NCI-H146 (cell line): ENCODE measurements around the gene ING4.

Experiments used
- DNase-seq: peaks from one replicate; lab custom pipeline; 2025; lab: John Stamatoyannopoulos, UW

Gene ING4

GRCh38 chr12:6635856-6636531 is 26.9 kb downstream of the ING4 start, which contains the start of gene LPAR5:
Gene LPAR5, minus strand, starts transcription at chr12:6635959. Its CDS starts 14,711 bp downstream, at chr12:6621248.
- DNase-seq, result no peak

DNA sequence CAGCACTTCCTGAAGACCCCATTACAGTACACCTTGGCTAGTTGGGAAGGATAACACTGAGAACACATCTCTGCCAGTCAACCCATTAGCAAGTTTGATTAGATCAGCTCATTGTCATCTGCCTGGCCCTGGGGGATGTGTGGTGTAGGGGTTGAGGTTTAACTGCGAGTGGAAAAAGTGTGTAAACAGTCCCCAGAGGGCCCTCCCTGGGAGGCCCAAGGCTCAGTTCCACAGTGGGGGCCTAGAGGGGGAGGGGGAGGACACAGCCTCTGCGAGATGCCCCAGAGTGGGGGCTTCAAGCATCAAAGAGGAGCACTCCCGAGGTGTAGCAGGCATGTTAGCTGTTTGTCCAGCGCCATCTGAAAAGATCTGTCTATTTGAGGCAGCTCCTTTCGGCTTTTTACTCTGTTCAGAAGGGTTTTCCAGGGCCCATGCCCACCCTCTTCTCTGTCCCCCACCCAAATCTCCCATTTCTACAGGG is 27.5 kb downstream of the ING4 start:
- peak; percentile 28 for DNase-seq

DNA sequence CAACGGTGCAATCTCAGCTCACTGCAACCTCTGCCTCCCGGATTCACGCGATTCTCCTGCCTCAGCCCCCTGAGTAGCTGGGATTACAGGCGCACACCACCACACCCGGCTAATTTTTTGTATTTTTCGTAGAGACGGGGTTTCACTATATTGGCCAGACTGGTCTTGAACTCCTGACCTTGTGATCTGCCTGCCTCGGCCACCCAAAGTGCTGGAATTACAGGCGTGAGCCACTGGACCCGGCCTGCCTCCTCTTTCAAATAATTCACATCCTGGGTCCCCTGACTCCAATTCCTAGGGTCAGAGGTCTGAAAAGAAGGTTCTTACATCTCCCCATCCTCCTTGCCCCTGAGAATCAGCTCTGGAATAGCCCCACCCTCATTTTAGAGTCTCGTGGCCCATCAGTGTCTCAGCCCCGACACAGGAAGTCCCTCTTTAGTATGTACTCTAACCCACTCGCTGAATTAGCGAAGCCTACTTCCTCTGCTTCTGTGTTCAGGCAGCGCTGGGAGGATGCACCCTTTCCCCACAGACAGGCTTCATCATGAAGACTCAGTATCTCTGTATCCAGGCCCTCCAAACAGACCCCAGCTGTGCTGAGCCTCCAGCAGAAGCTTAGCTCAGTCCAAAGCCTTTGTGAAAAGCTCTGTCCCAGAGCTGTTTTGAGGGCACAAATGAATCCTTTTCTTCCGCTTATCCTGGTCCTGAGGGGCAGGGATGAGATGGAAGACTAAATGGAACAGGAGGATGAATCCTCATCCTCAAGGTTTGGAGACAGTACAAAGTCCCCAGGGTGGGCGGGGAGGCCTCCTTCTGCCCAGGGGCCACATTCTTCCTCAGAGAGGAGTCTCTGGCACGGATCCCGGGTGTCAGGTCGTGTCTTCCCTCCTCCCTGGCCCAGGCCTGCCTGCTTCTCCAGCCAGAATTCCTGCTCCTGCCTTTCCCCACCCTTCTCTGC is 30.6 kb downstream of the ING4 start:
- no peak for DNase-seq

DNA sequence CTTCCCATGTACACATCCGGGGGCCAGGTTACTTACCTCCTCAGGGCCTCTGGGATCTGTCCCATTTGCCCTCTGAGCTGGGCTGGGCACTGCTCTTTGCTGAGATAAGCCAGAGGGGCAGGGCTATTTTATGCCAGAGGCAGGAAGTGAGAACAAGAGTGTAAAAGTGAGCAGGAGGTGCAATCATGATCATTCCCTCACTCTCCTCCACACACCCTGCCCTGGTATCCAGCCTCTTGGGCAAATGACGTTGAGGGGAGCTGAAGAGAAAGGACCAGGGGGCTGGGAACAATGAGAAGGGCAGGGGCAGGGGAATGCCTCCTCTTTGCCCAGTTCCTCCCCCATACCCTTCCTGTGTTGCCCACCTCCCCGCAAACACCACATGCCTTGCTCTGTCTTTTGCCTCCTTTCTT is 31.4 kb downstream of the ING4 start:
- no peak for DNase-seq

DNA sequence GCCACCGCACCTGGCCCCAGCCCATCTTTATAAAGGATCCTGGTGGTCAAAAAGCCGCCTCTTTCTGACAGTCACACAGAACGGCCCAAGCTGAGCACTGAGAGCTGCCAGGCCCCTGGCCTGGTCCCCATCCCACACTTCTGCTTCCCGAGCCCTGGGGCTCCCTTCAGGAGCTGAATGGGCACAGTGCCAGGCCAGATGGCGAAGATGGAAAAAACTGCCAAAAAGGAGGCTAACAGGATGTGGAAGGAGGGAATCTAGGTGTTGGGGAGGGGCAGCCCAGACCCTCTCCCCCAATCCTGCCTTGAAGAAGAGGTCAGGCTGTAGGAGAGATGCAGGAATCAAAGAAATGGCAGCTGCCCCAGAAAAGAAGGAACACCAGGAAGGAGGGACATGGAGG is 32.2 kb downstream of the ING4 start:
- no peak for DNase-seq

- DNase-seq, result peak; percentile 85
Measured at GRCh38 chr12:6627616-6628015, 35.3 kb downstream of the ING4 start.

DNA sequence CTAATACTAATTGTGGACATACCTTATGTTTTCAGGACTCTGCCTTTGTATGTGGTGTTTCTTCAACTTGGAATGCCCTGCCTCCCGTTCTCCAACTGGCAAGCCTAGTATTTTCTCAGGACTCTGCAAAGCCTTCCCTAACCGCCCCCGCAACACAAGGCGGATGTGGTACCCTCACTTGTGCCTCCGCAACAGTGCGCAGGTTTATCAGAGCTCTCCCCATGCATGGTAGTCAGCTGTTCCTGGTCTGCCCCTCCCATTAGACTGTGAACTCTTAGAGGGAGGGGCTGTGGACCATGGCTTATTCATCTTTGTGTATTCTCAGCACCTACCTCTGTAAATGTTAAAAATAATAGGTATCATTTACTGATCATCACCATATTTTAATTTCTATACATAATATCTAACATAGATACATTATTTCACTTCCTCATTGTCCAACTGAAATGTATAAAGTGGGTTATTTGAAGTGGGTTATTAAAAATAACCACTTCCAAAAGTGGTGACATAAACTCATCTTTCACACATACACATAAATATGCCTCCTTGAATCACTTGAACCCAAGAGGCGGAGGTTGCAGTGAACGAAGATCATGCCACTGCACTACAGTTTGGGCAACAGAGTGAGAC is 36.1 kb downstream of the ING4 start:
- DNase-seq, result peak; percentile 31

GRCh38 chr12:6620885-6621274 is 42.0 kb downstream of the ING4 start:
- DNase-seq, result no peak

DNA sequence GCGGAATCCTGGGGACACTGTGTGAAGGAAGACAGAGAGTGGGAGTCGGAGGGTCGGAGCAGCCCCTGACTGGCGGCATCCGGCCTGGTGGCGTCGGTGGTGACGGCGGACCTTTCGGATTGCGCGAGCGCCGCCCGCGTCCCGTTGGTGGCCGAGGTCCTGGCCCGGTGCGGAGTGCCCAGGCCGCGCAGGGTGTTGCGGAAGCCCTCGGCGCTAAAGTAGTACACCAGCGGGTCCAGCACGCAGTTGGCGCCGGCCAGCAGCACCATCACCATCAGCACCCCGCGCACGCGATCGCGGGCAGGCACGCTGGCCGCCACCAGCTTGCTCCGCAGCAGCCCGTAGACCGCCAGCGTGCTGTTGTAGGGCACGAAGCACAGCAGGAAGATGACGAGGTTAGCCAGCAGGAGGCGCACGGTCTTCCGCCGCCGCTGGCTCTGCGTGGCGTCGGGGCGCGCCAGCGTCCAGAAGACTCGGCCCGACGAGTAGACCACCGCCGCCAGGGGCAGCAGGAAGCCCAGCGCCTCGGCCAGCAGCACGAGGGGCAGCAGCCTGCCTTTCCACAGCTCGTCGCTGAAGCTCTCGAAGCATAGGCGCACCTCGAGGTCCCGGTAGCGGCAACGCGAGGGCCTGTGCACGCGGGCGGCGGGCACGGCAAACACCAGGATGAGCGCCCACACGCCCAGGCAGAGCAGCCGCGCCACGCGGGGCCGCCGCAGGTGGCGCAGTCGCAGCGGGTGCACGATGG is 42.6 kb downstream of the ING4 start:
- no peak for DNase-seq

- no peak for DNase-seq
Measured at GRCh38 chr12:6618483-6619225, 44.3 kb downstream of the ING4 start.

DNA sequence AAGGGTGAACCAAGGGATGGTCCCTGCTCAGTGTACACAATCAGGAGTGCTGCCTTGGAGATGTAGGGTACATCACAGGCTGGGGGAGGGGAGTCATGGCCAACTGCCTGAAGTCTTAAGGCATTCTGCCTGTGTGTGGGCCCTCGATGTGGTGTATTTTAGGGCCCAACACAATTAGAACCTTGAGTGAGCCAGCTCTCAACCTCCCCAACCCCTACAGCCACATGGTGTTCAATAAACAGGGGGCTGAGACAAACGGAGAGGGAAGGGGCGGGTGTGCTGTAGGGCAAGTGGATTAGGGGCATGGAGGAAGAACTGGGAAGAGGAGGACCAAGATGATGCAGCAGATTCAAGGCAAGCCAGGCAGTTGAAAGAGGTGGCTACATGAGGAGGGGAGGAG is 47.1 kb downstream of the ING4 start:
- DNase-seq, result no peak

DNA sequence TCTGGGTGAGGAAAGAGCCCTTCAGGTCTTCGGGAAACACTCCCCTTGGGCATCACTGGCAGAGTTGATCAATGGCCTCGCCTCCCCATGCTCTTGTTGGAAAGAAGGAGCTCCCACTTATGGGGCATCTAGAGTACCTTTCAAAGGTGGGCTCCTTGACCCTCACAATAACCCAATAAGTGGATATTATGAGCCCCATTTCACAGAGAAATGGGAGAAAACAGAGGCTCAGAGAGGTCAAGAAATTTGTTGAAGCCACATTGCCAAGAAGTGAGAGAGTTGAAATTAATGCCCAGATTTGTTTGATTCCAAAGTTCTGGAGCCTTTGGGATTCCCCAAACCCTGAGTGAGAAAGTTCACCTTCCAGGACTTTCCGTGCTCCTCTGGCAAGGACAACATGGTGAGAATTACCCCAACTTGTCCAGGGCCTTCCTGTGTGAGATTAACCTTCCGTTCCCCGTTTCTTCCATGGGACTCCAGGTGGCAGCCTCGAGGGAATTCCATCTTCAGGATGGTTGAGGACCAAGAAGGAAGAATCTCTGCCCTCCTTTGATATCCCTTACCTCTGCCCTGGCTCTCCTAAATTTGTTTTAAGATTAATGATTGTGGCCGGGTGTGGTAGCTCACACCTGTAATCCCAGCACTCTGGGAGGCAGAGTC is 48.3 kb downstream of the ING4 start:
- DNase-seq, result peak; percentile 30

DNA sequence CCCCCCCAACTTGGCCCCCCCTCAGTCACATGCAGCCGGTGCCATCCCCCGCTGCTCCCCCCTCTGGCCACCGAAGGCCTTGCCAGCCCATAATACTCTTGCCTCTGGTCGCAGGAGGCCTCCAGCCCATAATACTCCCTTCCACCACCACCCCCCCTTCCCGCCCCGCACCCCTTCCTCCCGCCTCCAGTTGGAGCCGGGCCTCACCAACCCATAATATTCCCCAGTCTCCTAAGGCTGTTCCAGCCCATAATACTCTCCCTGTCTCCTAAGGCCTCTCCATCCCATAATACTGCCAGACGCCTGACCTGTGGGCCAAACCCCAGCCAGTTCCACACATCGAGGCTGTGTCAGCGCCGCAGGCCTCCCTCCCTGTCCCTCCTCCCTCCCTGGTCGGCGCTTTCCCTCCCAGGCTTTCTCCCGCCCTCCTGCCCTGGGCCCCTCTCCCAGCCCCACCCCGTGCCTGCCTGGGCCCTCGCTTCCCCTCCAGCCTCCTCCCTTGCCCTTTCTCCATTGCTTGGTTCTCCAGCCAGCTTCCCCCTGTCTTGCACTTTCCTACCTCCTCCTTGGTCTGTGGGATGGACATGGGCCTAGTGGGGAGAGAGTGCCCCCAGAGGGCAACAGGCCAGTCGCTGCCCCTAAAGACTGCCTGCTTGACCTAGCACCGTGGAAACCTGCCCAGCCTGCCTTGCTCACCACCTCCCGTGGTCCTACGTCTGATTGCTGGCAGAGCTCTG is 49.0 kb downstream of the ING4 start:
- peak; percentile 100 for DNase-seq

DNA sequence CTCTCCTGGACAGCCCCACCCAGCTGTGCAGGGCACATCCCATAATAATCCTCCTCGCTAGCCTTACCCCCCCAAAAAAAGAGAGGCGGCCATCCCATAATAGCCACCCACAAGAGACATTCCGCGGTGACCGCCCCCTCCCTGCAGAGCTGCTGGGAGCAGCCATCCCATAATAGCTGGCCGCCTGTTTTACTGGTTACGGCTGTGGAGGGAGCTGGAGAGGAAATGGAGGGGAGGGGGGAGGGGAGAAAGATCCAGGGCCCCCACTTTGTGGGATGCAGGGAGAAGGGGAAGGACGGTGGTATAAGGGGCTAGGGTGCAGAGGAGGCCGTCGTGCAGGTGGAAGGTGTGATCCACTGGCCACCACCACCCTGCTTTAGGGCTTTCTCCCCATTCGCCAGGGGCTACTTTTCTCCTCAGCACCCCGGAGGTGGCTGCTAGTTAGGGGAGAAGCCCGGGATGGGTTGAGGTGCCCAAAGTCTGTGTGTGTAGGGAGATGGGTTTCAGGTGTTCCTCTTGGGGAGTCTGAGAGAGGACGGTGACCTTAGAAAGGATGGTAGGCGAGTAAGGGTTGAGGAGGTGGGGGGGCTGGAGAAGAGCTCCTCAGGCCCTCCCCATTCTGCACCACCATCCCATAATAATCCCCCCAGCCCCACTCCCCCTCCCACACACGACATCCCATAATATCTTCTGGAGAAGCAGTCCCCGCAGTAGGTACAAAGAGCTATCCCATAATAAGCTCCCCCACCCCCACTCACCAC is 49.7 kb downstream of the ING4 start:
- peak; percentile 94 for DNase-seq

DNA sequence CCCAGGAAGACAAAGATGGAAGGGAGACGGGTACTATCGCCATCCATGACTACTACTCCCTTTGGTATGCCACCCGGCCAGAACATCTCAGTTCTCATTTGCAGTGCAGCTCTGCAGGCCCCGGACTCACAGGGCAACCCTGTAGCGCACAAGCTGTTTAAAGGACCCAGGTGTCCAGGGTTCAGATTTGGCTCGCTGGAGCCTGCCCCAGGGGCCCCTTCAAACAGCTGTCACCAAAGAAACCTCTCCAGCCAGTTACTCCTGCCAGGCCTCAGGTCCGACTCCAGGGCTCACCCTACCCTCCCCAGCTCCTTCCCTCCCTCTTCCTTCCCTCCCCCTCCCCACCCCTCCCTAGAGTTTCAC is 50.3 kb downstream of the ING4 start:
- no peak for DNase-seq

GRCh38 chr12:6612247-6612646 is 50.7 kb downstream of the ING4 start:
- peak; percentile 60 for DNase-seq

DNA sequence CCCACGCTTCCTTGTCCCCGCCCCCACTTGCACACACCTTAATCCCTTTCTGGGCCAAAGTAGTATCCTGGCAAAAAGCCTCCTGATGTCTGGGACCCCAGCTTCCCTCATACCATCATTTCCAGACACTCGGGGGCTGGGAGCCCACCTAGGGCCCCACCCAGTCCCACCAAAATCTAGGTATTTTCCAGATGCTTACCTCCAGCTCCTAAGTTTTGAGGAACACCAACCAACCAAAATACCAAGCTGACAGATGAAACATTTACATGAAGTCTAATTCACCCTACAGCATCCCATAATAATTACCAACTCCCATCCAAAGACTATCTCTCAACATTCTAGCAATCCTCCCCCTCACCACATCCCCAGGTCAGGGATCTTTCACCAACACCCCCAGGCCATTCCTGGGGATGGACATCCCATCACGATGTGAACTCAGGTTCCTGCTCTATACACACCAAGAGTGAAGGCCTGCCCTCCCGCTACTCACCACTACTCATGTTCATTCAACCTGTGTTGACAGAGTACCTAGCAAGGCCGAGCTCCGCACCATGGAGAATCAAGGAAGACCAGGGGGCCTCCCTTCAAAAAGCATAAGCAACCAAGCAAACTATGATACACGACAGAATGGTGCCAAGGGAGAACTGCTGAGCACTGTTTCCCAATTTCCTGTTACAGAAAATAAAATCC is 54.2 kb downstream of the ING4 start:
- peak; percentile 47 for DNase-seq

DNA sequence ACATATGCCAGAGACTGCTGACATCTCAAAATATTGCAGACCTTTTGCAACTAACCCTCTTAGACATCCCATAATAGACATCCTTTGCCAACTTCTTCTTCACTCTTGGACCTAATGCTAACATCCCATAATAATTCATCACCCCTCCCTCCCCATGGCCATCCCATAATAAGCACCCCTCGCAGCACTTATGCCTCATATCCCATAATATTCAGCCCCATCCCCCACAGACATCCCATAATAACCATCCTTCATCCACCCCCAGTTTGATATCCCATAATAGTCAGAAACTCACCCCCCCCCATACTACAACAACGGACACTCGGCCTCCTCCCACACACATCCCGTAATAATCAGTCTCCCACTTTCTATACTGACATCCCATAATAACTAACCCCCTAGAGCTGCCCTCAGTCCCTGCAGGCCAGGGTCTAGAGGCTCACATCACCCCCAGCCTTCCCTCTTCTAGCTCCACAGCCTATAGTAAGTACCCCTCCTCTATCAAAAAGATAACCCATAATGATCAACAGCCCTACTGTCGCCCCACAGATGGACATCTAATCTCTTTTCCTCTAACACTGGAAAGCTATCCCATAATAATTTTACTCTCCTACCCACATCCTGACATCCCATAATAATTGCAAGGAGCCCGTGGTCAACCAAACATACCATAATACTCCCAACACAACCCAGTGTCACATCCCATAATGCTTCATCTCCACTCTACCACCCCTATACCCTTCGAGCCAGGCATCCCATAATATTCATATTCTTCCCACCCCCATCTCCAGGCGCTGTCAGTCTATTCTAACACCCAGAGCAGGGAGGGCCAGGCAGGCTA is 54.9 kb downstream of the ING4 start:
- DNase-seq, result peak; percentile 88
